Stimulated activated CD4-positive, alpha-beta T cell treated with anti-CD3 and anti-CD28 coated beads, Interleukin-4, amount 100 ng/mL, for 1 hour (primary cell): ENCODE data around the gene LGALS13.
"Not testable (repeated sequence)": the region's sequence is repeated elsewhere in the genome, so short reads cannot be mapped to it uniquely, and the experiment has no call there.

Source experiments
- DNase-seq: peaks from one replicate; pipeline ENCODE4 v3.0.0-alpha.2; 2020

LGALS13 gene

DNA sequence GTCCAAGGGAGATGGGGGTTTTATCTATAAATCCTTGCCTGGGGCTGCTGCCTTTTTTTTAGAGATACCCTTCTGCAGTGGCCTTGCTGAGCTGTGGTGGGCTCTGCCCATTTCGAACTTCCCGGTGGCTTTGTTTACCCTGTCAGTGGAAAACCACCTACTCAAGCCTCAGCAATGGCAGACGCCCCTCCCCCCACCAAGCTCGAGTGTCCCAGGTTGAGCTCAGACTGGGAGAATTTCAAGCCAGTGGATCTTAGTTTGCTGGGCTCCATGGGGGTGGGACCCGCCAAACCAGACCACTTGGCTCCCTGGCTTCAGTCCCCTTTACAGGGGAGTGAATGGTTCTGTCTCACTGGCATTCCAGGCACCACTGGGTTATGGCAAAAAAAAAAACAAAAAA is 21.6 kb downstream of the LGALS13 start:
- DNase-seq = no peak

DNA sequence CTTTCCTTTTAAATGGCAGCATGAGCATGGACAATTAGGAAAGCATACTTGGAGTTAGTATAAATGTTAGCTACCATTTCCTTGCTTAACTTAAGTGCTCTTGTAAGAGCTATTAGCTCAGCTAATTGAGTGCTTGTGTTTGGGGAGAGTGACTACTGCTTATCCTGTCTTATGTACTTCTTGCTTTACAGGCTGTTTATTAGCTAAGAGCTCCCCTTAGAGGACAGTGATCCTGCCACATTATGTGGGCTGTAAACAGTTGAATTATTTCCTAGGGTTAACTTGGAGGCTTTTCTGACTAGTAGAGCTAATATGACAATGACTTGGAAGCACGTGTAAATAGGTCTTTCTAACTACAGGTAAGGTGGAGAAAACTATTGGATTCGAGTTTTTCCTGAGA is 25.3 kb downstream of the LGALS13 start:
- not testable (repeated sequence) for DNase-seq

DNA sequence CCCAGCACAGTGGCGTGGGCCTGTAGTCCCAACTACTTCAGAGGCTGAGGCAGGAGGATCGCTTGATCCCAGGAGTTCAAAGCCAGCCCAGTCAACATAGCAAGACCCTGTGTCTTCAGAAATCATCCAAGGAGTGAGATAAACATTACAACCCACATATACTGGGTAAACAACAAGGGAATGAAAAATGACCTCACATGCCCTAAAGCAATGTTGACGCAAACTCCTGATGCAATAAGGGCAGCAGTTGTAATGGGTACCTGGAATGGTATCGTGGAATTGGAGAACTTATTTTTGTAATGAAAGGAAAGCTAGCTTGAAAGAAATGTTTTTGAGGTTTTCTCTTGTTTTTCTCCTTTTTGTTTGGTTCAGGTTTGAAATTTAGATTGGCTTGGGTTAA is 28.9 kb downstream of the LGALS13 start:
- no peak for DNase-seq

- DNase-seq = no peak
Observed at GRCh38 chr19:39631626-39632025, 29.3 kb downstream of the LGALS13 start.

DNA sequence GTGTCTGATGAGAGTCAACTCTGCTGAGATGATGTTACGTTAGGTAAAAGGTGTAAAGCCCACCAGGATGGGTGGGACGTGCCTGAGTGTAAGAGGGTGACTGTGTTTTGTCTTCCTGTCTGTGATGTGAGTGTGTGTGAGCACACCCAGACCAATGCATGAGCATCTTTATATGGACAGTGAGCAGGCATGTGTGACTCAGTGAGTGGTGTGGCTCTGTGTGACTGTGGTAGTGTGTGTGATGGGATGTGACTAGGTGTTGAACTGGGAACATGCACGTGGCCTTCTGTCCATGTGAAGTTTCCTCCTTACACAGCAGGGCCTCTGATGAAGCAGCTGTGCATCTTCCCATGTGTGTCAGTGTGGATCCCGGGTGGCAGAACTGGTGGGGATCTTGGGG is 35.6 kb downstream of the LGALS13 start:
- DNase-seq = no peak

DNA sequence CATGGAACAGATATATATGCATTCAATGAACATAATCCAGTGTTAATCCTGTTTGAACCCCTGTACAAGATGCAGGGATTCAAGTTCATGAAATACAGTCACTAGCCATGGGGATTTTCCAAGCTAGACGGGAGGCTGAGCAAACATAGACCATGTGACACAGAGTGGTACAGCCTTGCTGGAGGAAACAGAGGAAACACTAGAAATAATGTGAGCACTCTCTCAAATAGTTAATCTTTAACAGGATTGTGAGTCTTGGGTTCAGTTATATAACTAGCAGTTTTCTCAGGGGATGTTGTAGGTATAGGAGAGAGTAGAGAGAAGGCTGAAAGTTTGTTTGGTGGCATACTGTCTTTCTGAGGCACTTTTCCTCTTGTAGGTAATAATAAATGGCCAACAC is 39.4 kb downstream of the LGALS13 start:
- no peak for DNase-seq

DNA sequence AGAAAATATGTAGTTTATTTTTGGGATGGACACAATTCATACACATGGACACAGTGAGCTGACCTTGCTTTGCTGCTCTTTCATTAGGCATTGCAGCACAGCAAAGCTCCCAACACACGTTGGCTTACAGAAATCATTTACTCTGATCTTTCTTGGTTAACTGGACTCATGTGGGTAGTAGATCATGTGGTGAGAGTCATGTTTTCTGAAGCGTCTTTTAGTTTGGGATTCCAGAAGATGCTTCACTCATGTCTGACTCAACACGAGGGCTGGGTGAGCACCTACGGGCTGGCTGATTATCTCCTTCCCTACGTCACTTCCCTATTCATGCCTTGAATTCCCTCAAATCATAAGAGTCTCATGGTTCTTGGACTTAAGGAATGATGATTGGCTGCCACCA is 41.3 kb downstream of the LGALS13 start:
- DNase-seq = no peak

DNA sequence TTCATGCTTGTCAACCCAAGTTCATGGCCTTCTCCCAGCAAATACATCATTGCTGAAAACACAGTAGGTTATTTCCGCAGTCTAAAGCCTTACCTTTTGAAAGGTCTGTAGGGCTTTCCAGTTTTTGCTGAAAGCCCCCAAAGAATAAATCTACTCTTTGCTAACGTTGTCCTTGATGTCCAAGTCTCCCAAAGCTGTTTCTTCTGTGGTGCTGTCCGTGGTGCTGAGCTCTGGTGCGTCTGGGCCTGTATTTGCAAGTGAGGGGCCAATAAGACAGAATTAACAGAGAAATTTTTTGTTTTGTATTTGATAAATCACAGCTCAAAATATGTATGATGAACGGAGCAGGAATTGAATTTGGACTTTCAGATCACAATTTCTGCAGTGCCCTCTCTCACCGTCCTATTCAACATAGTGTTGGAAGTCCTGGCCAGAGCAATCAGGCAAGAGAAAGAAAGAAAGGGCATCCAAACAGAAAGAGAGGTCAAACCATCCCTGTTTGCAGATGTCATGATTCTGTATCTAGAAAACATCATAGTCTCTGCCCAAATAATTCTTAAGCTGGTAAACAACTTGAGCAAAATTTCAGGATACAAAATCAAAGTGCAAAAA is 43.6 kb downstream of the LGALS13 start:
- DNase-seq = peak; percentile 19

DNA sequence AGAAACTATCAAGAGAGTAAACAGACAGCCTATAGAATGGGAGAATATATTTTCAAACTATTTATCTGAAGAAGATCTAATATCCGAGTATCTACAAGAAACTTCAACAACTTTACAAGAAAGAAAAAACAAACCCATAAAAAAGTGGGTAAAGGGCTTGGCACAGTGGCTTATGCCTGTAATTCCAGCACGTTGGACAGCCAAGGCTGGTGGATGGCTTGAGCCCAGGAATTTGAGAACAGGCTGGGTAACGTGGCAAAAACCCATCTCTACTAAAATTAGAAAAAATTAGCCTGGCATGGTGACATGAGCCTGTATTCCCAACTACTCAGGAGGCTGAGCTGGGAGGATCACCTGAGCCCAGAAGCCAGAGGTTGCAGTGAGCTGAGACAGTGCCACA is 45.6 kb downstream of the LGALS13 start:
- DNase-seq = no peak

- no peak for DNase-seq
Observed at GRCh38 chr19:39655613-39656012, 53.3 kb downstream of the LGALS13 start, which contains the start of gene LGALS16. Gene LGALS16, plus strand, starts transcription at chr19:39655913. Its CDS starts 49 bp downstream, at chr19:39655962.
